GM19240 (cell line): Measurements from ENCODE around the gene ULK4.

Source experiments
- DNase-seq: peaks from one replicate; pipeline ENCODE4 v3.0.0; 2011; ENCODE audit warnings: low spot score; ENCODE audit not compliant: insufficient read length

Gene ULK4

DNA sequence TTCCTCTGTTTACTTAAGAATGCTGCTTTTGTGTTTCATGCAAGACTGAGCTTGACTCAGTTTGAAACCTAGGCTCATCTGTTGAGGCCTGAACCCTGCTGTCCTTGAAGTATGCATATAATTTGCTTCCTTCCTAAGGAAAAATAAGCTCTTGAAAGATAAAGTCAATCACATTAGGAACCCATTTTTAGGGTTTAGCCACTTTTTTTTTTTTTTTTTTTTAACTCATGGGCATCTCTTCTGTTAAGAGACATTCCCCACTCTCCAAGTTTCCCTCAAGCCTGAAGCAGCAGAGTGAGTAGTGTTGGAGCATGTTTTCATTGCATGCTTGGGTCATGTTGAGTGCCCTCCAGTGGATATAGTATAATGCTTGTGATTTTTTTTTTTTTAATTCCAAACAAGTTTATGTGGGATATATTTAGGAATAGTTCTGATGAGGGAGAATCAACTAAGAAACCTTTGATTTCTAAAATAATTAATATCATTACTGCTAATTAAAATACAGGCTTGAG is 759.0 kb downstream of the ULK4 start:
- DNase-seq = no peak

- DNase-seq = no peak
These were observed 759.6 kb downstream of the ULK4 start for GRCh38 chr3:41202075-41202833.

GRCh38 chr3:41200669-41201021 is 761.3 kb downstream of the ULK4 start:
- no peak for DNase-seq

GRCh38 chr3:41199866-41200668 is 761.8 kb downstream of the ULK4 start:
- no peak for DNase-seq

GRCh38 chr3:41198950-41199865 is 762.7 kb downstream of the ULK4 start, which contains the start of gene CTNNB1:
TSS of gene CTNNB1 (plus strand) at chr3:41199505. CDS start at chr3:41224069, 24,564 bp downstream.
- no peak for DNase-seq

DNA sequence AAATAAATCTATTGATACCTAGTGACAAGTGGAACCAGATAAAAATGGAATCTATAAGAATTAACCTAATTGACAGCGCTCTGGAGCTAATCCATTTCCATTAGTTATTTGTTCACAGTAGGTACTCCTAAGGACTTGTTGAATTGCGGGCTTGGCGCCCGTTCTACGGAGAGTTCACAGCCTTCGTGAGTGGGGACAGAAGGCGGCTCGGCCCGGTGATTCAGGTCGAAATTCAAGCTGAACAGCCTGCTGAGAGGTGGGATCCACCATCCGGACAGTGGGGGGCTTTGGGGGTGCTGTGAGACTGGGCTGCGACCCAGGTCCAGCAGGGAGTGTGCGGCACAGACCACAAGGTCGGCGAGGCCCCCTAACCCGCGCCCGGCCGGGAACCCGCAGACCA is 763.4 kb downstream of the ULK4 start:
- DNase-seq = no peak

DNA sequence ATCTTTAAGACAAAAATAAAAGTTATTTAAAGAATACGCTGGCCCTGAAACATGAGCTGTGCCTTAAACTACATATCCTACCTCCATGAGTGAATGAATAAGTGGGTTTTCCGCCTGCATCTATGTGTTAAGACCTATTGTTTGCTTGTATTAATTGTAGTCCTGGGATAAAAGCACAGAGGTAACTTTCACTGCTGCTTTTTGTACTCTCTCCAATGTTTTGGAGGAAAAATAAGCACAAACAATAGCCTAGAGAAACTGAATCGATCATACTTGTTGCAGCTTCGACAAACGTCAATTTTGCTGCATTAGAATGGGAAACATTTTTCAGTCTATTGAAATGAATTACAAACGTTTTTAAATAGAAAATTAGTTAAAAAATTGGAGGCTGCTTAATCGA is 763.9 kb downstream of the ULK4 start:
- DNase-seq = no peak
